Esophagus muscularis mucosa (tissue), 4 donors: ENCODE measurements around the gene RSU1.

Source experiments
- CTCF ChIP-seq, 3 experiments: fragments of 200-600 bp in 2 of 3; fragments of 450-650 bp in 1 of 3; sonication (generic) in 2 of 3; IDR thresholded peaks; one replicate each; pipeline ENCODE4 v1.5.1; 2017 to 2019; ENCODE audit warnings: antibody characterized with exemption in 3 of 3, mild to moderate bottlenecking in 2 of 3, moderate library complexity in 1 of 3
- EP300 ChIP-seq: sonication (generic); formaldehyde crosslinking; IDR thresholded peaks from one replicate; pipeline ENCODE4 v1.6.1; 2017; ENCODE audit warnings: antibody characterized with exemption
- POLR2A ChIP-seq: fragments of 450-650 bp; IDR thresholded peaks from one replicate; pipeline ENCODE4 v1.6.1; 2017; ENCODE audit warnings: antibody characterized with exemption, moderate library complexity, mild to moderate bottlenecking, low read depth
- POLR2AphosphoS5 ChIP-seq, 2 donors: sonication (generic); formaldehyde crosslinking; IDR thresholded peaks; one replicate each; pipeline ENCODE4 v1.6.1; 2017; ENCODE audit warnings: antibody characterized with exemption in 2 of 2

GRCh38 chr10:16626697-16627096, 190.5 kb downstream of the RSU1 start:
- TF ChIP-seq EP300 (no peak), CTCF (IDR thresholded peaks at IDR 0.05) (no peak), POLR2AphosphoS5 (IDR thresholded peaks at IDR 0.05) (no peak), POLR2A (no peak)
